NCI-H128 (cell line): Measurements from ENCODE around the gene CCT7.
A peak's percentile ranks its signal among the peaks of the same experiment; 100 is the strongest.

Experiments used
- DNase-seq: peaks from one replicate; lab custom pipeline; 2025; ENCODE audit not compliant: unreplicated experiment; lab: John Stamatoyannopoulos, UW

Gene CCT7

DNA sequence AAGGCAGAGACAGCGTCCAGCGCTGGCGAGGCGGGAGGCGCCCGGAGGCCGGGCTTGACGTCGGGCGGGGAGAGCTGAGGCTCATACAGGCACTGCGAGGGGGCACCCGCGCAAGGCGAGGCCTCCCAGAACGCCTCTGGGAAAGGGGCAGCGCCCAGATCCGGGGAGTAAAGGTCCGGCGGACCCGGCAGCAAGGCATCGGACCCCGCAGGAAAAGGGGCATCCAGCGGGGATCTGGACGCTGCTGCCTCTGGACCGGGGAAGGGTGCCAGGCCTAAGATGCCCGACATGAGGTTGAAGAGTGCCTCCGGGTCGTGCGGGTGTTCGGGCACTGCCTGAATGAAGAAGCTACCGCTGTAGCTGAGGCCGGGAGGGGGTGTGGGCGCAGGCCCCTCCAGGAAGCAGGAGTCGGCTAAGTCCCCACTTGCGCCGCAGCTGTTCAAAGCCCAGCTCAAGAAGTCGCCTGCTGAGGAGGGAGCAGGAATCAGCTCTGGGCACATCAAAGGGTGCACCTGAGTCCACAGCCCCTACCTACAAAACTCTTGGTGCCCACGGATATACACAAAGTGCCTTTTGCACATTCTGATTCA, 58.3 kb downstream of the CCT7 start:
- no peak for DNase-seq

DNA sequence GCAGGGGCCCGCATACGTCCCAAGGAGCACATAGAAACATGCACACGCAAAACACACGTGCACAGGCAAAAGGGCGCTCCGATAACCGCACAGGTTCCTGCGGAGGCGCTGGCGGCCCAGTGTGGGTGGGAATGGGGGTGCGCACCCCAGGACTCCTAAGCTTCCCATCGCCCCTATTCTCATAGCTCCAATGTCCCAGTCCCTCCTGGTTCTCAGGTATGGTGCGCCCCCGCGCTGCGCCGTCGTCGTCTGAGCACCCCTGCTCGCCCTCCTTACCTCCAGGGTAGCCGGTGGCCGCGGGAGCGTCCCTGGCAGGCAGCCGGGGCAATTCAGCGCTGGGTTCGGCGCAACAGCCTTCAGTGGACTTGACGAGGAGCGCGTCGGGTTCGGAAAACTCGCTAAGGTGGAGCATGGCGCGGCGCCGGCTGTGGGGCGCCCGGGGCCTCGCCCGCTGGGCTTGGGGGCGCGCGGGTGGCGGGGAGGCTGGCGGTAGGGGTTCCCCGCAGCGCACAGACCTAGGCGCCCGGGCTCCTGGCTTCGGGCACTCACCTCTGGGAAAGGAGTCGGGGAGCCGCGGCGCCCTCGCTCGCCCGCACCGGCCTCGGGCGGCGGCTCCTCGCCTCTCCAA, 58.9 kb downstream of the CCT7 start:
- no peak for DNase-seq

DNA sequence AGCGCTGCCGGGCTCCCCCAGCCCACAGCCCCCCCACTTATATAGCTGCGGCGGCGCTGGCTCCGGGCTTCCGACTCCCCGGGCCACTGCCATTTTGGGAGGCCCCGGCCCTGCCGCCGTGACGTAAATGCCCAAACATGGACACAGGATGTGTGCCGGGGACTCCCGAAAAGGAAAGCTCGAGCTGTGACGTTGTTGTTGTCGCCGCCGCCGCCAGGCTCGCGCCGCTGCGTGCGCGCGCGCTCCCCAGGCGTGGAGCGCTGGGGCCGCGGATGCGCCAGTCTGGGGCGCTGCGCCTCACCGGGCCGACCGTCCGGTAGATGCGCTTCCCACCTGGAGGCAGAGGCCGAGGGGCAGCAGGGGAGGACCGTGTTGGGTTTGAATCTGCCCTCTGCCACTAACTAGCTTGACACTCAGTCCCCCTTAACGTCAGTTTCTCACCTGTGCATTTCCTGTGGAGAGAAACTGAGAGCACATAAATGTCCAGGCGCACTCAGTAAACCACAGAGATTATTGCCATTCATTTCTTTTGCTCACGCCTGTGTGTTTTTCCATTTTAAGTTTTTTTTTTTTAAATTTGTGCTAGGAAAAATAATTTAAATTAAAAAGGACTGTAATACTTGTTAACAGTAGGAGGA, 59.5 kb downstream of the CCT7 start, which contains the start of gene EGR4:
EGR4 (minus strand) TSS at position 15 of the 638 bp plus-strand sequence. CDS start 231 bp downstream, outside the sequence.
- DNase-seq, result peak; percentile 55

DNA sequence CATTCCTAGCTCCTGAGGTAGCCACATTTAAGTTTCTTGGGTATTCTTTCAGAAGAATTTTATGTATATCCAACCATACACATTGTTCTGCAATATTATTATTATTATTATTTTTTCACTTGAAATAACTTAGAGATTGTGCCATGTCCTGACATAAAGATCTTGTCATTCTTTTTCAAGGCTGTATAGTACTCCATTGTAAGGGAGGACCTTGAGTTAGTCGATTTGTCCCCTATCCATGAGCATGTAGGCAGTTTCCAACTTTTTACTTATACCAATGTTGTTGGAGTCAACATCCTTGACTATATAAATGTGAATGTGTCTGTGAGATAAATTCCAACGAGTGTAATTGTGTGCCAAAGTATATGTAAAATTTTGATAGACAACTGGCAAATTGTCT, 60.1 kb downstream of the CCT7 start:
- DNase-seq, result no peak

DNA sequence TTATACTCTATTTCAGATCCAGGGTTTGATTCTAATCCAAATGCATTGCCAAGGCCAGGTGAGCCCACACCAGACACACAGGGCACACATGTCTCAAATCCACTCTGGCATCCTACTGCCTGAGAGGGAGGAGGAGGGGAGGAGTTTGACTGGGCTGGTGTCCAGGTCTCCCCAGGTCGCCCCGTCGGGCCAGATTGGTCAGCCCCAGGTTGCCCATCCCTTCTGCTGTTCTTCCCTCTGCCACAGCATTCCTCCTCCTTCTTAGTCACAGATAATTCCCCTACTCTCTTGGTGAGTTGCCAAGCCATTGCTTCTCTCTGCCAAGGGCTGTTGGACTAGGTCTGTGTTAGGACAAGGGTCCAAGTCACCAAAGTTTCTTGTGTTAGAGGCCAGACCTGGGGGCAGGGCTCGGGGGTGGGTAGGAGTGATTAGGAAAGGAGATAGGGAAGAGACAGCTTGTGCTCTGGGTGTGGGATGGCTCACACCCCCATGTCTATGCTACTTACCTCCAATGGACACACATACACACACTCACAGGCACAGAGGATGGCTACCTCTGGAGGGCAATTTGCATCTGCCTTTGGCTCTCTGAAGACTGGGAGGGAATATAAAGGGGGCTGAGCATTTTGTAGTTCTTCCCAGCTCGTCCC, 61.8 kb downstream of the CCT7 start:
- DNase-seq, result no peak

DNA sequence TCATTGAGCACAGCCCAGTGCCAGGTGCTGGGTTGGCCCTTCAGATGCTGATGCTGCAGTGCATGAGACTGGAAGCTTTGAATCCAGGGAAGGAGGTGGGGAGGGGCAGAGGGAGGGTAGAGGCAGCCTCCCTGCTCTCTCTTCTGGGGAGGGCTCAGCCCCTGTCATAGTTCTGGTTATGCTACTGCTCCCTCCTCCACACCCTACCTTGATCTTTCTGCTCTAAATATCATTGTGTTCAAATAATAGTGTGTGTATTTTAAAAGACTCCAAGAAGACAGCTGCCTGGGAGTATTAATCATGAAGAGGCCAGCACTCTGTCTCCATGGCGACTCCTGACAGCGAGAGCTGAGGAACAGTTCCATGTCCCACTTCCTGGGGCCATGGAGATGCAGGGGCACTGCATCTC, 63.0 kb downstream of the CCT7 start:
- no peak for DNase-seq

DNA sequence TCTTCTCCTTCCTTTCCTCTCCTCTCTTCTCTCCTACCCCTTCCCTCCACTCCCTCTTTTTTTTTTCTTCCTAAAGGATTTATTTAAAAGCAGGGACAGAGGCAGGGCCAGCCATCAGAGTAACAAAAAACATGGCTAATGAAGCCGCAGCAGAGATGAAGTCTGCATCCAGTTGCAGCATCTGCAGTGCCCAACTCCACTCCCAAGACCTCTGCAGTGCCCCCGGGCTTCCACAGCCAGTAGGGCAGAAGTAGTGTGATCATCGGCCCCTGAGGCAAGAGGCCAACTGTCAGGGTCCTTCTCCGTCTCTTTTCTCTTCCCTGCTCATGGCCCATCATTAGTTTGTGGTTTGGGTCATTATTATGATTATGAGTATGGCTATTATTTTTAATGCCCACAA, 63.5 kb downstream of the CCT7 start:
- no peak for DNase-seq

DNA sequence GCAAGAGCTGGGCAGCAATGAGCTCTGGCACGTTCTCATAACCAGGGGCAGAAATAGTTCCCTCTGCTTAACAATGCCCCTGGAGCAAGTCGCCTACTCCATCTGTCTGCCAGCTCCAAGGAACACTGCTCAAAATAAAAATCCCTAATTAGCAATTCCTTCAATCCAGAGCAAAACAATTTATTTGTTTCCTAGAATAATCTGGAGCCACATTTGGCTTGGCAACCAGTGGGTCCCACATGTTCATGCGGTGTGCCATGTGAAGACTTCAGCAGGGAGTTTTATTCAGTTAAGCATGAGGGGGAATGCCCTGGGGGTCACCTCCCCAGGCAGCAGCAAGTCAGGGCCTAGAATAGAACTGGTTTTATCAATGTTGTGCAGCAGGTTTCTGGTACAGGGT, 66.8 kb downstream of the CCT7 start:
- DNase-seq, result no peak

DNA sequence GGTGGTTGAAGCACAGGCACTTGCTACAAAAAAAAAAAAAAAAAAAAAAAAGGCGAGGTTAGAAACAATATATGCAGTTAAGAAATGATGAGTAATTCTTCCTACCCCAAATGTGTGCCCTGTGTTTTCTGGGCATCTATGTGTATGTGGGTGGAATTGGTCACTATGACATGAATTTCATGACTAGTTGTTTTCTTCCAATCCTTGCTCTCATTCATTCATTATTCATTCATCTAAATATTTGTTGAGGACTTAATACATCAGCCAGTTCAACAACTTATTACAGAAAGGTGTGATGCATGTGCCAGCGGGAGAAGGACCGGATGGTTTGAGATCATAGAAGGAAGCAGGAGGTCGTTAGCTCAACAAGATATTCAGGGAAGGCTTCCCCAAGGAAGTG, 67.5 kb downstream of the CCT7 start:
- no peak for DNase-seq
